ENCODE data around the gene TBC1D32.
"Not testable (repeated sequence)": the region's sequence is repeated elsewhere in the genome, so short reads cannot be mapped to it uniquely, and the experiment has no call there.

The TBC1D32 gene

GRCh38 chr6:121134922-121135321 is 199.4 kb downstream of the TBC1D32 start:
- Histone ChIP-seq H3K9me3 (ENCODE audit: control insufficient read depth, low read length) (no peaks in the 10 kb centered on the region), H3K36me3 (ENCODE audit: control insufficient read depth, insufficient read depth, low read length) (no peaks in the 10 kb centered on the region), H3K4me1 (ENCODE audit: control insufficient read depth, insufficient read depth, low read length, poor library complexity, severe bottlenecking) (no peaks in the 10 kb centered on the region), H3K27ac (ENCODE audit: low read depth, low read length, severe bottlenecking) (no peak overlapping the region), H3K4me3 (ENCODE audit: extremely low read depth, insufficient read depth, low read length, poor library complexity, severe bottlenecking) (no peak overlapping the region)

GRCh38 chr6:121124600-121124999 is 209.7 kb downstream of the TBC1D32 start:
- Histone ChIP-seq H3K27ac (ENCODE audit: low read depth, low read length, severe bottlenecking) (no peak overlapping the region), H3K4me3 (ENCODE audit: extremely low read depth, insufficient read depth, low read length, poor library complexity, severe bottlenecking) (no peak overlapping the region), H3K36me3 (ENCODE audit: control insufficient read depth, insufficient read depth, low read length) (peaks cover 6% of the 10 kb centered on the region), H3K9me3 (ENCODE audit: control insufficient read depth, low read length) (no peaks in the 10 kb centered on the region), H3K4me1 (ENCODE audit: control insufficient read depth, insufficient read depth, low read length, poor library complexity, severe bottlenecking) (no peaks in the 10 kb centered on the region)

- no peak overlapping the region for H3K27ac ChIP-seq (ENCODE audit: low read depth, low read length, severe bottlenecking)
- no peaks in the 10 kb centered on the region for H3K36me3 ChIP-seq (ENCODE audit: control insufficient read depth, insufficient read depth, low read length)
- H3K4me1 ChIP-seq (ENCODE audit: control insufficient read depth, insufficient read depth, low read length, poor library complexity, severe bottlenecking): no peaks in the 10 kb centered on the region
- H3K9me3 ChIP-seq (ENCODE audit: control insufficient read depth, low read length): no peaks in the 10 kb centered on the region
- H3K4me3 ChIP-seq (ENCODE audit: extremely low read depth, insufficient read depth, low read length, poor library complexity, severe bottlenecking): no peak overlapping the region
Observed at GRCh38 chr6:121112356-121112755, 221.9 kb downstream of the TBC1D32 start.

- no peak overlapping the region for H3K27ac ChIP-seq (ENCODE audit: low read depth, low read length, severe bottlenecking)
- WGBS, 2 experiments (ENCODE audit: insufficient coverage in 2 of 2): no CpG with 5 or more reads among the region's 4 CpGs
Observed at GRCh38 chr6:121110733-121111132, 223.5 kb downstream of the TBC1D32 start.

GRCh38 chr6:121106962-121107361 is 227.3 kb downstream of the TBC1D32 start:
- no peaks in the 10 kb centered on the region for H3K4me1 ChIP-seq (ENCODE audit: control insufficient read depth, insufficient read depth, low read length, poor library complexity, severe bottlenecking)
- WGBS, 2 experiments (ENCODE audit: insufficient coverage in 2 of 2): no CpG with 5 or more reads among the region's 1 CpG
- no peak overlapping the region for H3K27ac ChIP-seq (ENCODE audit: low read depth, low read length, severe bottlenecking)
- no peak overlapping the region for H3K4me3 ChIP-seq (ENCODE audit: extremely low read depth, insufficient read depth, low read length, poor library complexity, severe bottlenecking)
- H3K36me3 ChIP-seq (ENCODE audit: control insufficient read depth, insufficient read depth, low read length): no peaks in the 10 kb centered on the region
- H3K9me3 ChIP-seq (ENCODE audit: control insufficient read depth, low read length): no peaks in the 10 kb centered on the region

More at GRCh38 chr6:121110733-121111132, 223.5 kb downstream of the TBC1D32 start:
- no peaks in the 10 kb centered on the region for H3K36me3 ChIP-seq (ENCODE audit: control insufficient read depth, insufficient read depth, low read length)
- H3K4me1 ChIP-seq (ENCODE audit: control insufficient read depth, insufficient read depth, low read length, poor library complexity, severe bottlenecking): no peaks in the 10 kb centered on the region
- no peak overlapping the region for H3K4me3 ChIP-seq (ENCODE audit: extremely low read depth, insufficient read depth, low read length, poor library complexity, severe bottlenecking)
- H3K9me3 ChIP-seq (ENCODE audit: control insufficient read depth, low read length): no peaks in the 10 kb centered on the region

- H3K4me3 ChIP-seq (ENCODE audit: extremely low read depth, insufficient read depth, low read length, poor library complexity, severe bottlenecking): no peak overlapping the region
- 71% methylated on average over 1 of the region's 4 CpGs; no CpG with 5 or more reads in 1 of the 2 experiments for WGBS, 2 experiments (ENCODE audit: insufficient coverage in 2 of 2)
- no peak overlapping the region for H3K27ac ChIP-seq (ENCODE audit: low read depth, low read length, severe bottlenecking)
- H3K9me3 ChIP-seq (ENCODE audit: control insufficient read depth, low read length): no peaks in the 10 kb centered on the region
- H3K4me1 ChIP-seq (ENCODE audit: control insufficient read depth, insufficient read depth, low read length, poor library complexity, severe bottlenecking): no peaks in the 10 kb centered on the region
- no peaks in the 10 kb centered on the region for H3K36me3 ChIP-seq (ENCODE audit: control insufficient read depth, insufficient read depth, low read length)
Observed at GRCh38 chr6:121105461-121105860, 228.8 kb downstream of the TBC1D32 start.

- H3K4me3 ChIP-seq (ENCODE audit: extremely low read depth, insufficient read depth, low read length, poor library complexity, severe bottlenecking): no peak overlapping the region
- no peaks in the 10 kb centered on the region for H3K4me1 ChIP-seq (ENCODE audit: control insufficient read depth, insufficient read depth, low read length, poor library complexity, severe bottlenecking)
Observed at GRCh38 chr6:121093928-121094327, 240.4 kb downstream of the TBC1D32 start.

GRCh38 chr6:121090492-121090891 is 243.8 kb downstream of the TBC1D32 start:
- WGBS, 2 experiments (ENCODE audit: insufficient coverage in 2 of 2): no CpG with 5 or more reads among the region's 1 CpG
- H3K4me1 ChIP-seq (ENCODE audit: control insufficient read depth, insufficient read depth, low read length, poor library complexity, severe bottlenecking): no peaks in the 10 kb centered on the region
- H3K27ac ChIP-seq (ENCODE audit: low read depth, low read length, severe bottlenecking): no peak overlapping the region
- no peaks in the 10 kb centered on the region for H3K36me3 ChIP-seq (ENCODE audit: control insufficient read depth, insufficient read depth, low read length)
- H3K9me3 ChIP-seq (ENCODE audit: control insufficient read depth, low read length): no peaks in the 10 kb centered on the region
- H3K4me3 ChIP-seq (ENCODE audit: extremely low read depth, insufficient read depth, low read length, poor library complexity, severe bottlenecking): no peak overlapping the region

More at GRCh38 chr6:121093928-121094327, 240.4 kb downstream of the TBC1D32 start:
- H3K36me3 ChIP-seq (ENCODE audit: control insufficient read depth, insufficient read depth, low read length): no peaks in the 10 kb centered on the region
- no peak overlapping the region for H3K27ac ChIP-seq (ENCODE audit: low read depth, low read length, severe bottlenecking)
- no peaks in the 10 kb centered on the region for H3K9me3 ChIP-seq (ENCODE audit: control insufficient read depth, low read length)

GRCh38 chr6:121086876-121087275 is 247.4 kb downstream of the TBC1D32 start:
- H3K9me3 ChIP-seq (ENCODE audit: control insufficient read depth, low read length): no peaks in the 10 kb centered on the region
- no peaks in the 10 kb centered on the region for H3K36me3 ChIP-seq (ENCODE audit: control insufficient read depth, insufficient read depth, low read length)
- no peak overlapping the region for H3K4me3 ChIP-seq (ENCODE audit: extremely low read depth, insufficient read depth, low read length, poor library complexity, severe bottlenecking)
- H3K4me1 ChIP-seq (ENCODE audit: control insufficient read depth, insufficient read depth, low read length, poor library complexity, severe bottlenecking): no peaks in the 10 kb centered on the region
- H3K27ac ChIP-seq (ENCODE audit: low read depth, low read length, severe bottlenecking): no peak overlapping the region
- WGBS, 2 experiments (ENCODE audit: insufficient coverage in 2 of 2): 78 to 80% methylated on average over 1 of the region's 3 CpGs

- Histone ChIP-seq H3K27ac (ENCODE audit: low read depth, low read length, severe bottlenecking) (no peak overlapping the region), H3K9me3 (ENCODE audit: control insufficient read depth, low read length) (no peaks in the 10 kb centered on the region)
Observed at GRCh38 chr6:121076119-121076518, 258.2 kb downstream of the TBC1D32 start.

GRCh38 chr6:121068749-121069148 is 265.5 kb downstream of the TBC1D32 start:
- H3K9me3 ChIP-seq (ENCODE audit: control insufficient read depth, low read length): peaks cover 10% of the 10 kb centered on the region
- H3K27ac ChIP-seq (ENCODE audit: low read depth, low read length, severe bottlenecking); H3K4me1 ChIP-seq (ENCODE audit: control insufficient read depth, insufficient read depth, low read length, poor library complexity, severe bottlenecking); H3K36me3 ChIP-seq (ENCODE audit: control insufficient read depth, insufficient read depth, low read length); H3K4me3 ChIP-seq (ENCODE audit: extremely low read depth, insufficient read depth, low read length, poor library complexity, severe bottlenecking): not testable (repeated sequence)
- 100% methylated on average over 1 of the region's 1 CpG for WGBS, 2 experiments (ENCODE audit: insufficient coverage in 2 of 2)

More at GRCh38 chr6:121076119-121076518, 258.2 kb downstream of the TBC1D32 start:
- Histone ChIP-seq H3K4me1 (ENCODE audit: control insufficient read depth, insufficient read depth, low read length, poor library complexity, severe bottlenecking) (no peaks in the 10 kb centered on the region), H3K4me3 (ENCODE audit: extremely low read depth, insufficient read depth, low read length, poor library complexity, severe bottlenecking) (no peak overlapping the region), H3K36me3 (ENCODE audit: control insufficient read depth, insufficient read depth, low read length) (no peaks in the 10 kb centered on the region)
- WGBS, 2 experiments (ENCODE audit: insufficient coverage in 2 of 2): 100% methylated on average over 1 of the region's 3 CpGs; no CpG with 5 or more reads in 1 of the 2 experiments

GRCh38 chr6:121067381-121067780 is 266.9 kb downstream of the TBC1D32 start:
- Histone ChIP-seq H3K4me1 (ENCODE audit: control insufficient read depth, insufficient read depth, low read length, poor library complexity, severe bottlenecking) (no peaks in the 10 kb centered on the region), H3K4me3 (ENCODE audit: extremely low read depth, insufficient read depth, low read length, poor library complexity, severe bottlenecking) (no peak overlapping the region), H3K27ac (ENCODE audit: low read depth, low read length, severe bottlenecking) (no peak overlapping the region), H3K36me3 (ENCODE audit: control insufficient read depth, insufficient read depth, low read length) (no peaks in the 10 kb centered on the region), H3K9me3 (ENCODE audit: control insufficient read depth, low read length) (peaks cover 10% of the 10 kb centered on the region)
